Prostate gland (tissue), 2 donors: Measurements from ENCODE around the gene E2F3.

Source experiments
- CTCF ChIP-seq, 4 experiments: fragments of 200-600 bp in 2 of 4; fragments of 450-650 bp in 2 of 4; sonication (generic) in 2 of 4; IDR thresholded peaks; 1 replicate in 3 of 4; 2 replicates in 1 of 4; pipeline ENCODE4 v1.5.1; 2016 to 2019; ENCODE audit warnings: antibody characterized with exemption in 4 of 4, mild to moderate bottlenecking in 2 of 4, moderate library complexity in 2 of 4
- POLR2A ChIP-seq: fragments of 450-650 bp; IDR thresholded peaks from one replicate; pipeline ENCODE4 v1.6.1; 2016; ENCODE audit warnings: antibody characterized with exemption, mild to moderate bottlenecking
- POLR2AphosphoS5 ChIP-seq: sonication (generic); formaldehyde crosslinking; IDR thresholded peaks from one replicate; pipeline ENCODE4 v1.6.1; 2017; ENCODE audit warnings: antibody characterized with exemption

- TF ChIP-seq CTCF (IDR thresholded peaks at IDR 0.05): no peak
- no peak for TF ChIP-seq POLR2A
- no peak for TF ChIP-seq POLR2AphosphoS5
Observed at GRCh38 chr6:20409427-20409971, 7.8 kb downstream of the E2F3 start.
